Testis (tissue), 2 donors: ENCODE data around the gene SEPTIN2.

Experiments used
- POLR2A ChIP-seq: fragments of 450-650 bp; IDR thresholded peaks from one replicate; pipeline ENCODE4 v1.6.1; 2017; ENCODE audit warnings: antibody characterized with exemption, mild to moderate bottlenecking, moderate library complexity
- TF ChIP-seq, protein P1 (sequence below), 3 experiments: fragments of 450-650 bp in 2 of 3; fragments of 200-600 bp in 1 of 3; sonication (generic) in 1 of 3; IDR thresholded peaks; one replicate each; pipeline ENCODE4 v1.5.1; 2016 to 2019; ENCODE audit warnings: antibody characterized with exemption in 3 of 3, mild to moderate bottlenecking in 2 of 3, moderate library complexity in 1 of 3

DNA sequence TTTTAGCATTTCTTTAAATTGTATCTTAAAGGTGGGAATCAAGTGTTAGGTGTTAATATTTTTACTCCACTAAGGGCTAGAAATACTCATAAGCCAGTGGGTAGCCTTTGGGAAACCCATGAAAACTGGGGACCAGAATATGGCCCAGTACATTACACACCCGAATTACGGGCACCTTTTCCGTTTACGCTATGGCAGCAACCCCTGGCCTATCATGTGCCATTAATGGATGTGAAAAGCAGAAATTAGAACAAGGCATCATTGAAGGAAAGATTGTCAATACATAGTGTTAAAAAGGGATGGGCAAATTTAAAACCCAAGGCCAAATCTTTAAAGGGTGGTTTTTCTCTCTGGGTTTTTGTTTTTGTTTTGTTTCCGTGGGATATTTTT is 41.1 kb downstream of the SEPTIN2 start:
- TF ChIP-seq, protein P1, sequence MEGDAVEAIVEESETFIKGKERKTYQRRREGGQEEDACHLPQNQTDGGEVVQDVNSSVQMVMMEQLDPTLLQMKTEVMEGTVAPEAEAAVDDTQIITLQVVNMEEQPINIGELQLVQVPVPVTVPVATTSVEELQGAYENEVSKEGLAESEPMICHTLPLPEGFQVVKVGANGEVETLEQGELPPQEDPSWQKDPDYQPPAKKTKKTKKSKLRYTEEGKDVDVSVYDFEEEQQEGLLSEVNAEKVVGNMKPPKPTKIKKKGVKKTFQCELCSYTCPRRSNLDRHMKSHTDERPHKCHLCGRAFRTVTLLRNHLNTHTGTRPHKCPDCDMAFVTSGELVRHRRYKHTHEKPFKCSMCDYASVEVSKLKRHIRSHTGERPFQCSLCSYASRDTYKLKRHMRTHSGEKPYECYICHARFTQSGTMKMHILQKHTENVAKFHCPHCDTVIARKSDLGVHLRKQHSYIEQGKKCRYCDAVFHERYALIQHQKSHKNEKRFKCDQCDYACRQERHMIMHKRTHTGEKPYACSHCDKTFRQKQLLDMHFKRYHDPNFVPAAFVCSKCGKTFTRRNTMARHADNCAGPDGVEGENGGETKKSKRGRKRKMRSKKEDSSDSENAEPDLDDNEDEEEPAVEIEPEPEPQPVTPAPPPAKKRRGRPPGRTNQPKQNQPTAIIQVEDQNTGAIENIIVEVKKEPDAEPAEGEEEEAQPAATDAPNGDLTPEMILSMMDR (IDR thresholded peaks at IDR 0.05), result no peak
- no peak for TF ChIP-seq POLR2A
